UCSD-AML1 (cell line): ENCODE measurements around the gene CLCN4.
A peak's percentile ranks its signal among the peaks of the same experiment; 100 is the strongest.

Source experiments
- DNase-seq: peaks from one replicate; lab custom pipeline; 2025; ENCODE audit not compliant: unreplicated experiment; lab: John Stamatoyannopoulos, UW

CLCN4 gene

GRCh38 chrX:10166248-10166716 lies 9.5 kb downstream of the CLCN4 start:
- DNase-seq = no peak

DNA sequence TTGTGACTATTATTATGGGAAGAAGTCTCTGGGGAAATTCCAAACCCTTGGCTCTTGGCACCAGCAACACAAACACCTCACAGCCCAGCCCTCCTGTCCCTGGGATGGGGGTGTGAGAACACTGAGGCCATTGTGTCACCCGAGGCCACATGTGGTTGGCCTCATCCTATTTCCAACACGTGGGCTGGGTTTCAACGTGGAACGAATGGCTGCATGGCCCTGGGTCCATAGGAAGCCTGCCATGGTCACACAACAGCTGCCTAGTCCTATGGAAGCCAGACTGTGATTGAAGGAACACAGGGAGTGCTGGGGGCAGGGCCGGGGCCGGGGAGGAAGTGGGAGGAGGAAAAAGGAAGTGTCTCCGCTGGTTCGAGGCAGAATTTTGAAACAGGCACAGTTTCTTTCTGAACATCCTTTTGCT lies 10.0 kb downstream of the CLCN4 start:
- peak; percentile 53 for DNase-seq

DNA sequence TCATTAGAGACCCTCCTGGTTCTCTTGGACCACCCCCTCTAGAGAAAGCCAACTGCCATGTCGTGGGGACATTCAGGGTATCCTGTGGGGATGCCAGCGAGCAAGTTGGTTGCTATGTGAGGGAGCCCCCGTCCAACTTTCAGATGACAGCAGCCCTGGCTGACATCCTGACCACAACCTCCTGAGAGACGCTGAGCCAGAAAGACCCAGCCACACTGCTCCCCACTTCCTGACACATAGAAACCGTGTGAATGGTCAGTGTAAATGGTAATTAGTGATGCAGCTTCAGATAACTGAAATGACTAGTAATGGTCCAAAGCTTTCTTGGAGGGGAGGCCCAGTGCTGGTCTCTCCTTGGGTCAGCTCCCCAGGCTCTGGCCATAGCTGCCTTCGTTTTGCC lies 10.8 kb downstream of the CLCN4 start:
- peak; percentile 26 for DNase-seq

- DNase-seq = no peak
These were observed 11.5 kb downstream of the CLCN4 start for GRCh38 chrX:10168226-10168625.

- no peak for DNase-seq
These were observed 12.4 kb downstream of the CLCN4 start for GRCh38 chrX:10169175-10169574.

DNA sequence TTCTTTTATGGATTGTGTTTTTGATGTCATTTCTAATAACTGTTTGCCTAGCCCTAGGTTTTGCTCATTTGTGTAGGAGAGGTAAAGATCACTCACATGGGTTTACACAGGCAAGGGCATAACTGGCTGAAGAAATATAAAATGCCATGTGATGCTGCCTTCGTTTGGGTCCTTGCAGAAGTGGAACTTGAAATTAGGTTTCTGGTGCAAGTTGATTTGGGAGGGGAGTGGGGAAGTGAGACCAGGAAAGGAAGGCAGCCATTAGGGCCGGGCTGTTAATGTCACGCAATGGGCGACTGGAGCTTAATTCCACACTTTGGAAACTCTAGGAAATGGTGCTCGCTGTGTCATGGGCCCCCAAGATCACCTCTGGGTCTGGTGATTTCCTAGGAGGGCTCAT lies 14.5 kb downstream of the CLCN4 start:
- no peak for DNase-seq

DNA sequence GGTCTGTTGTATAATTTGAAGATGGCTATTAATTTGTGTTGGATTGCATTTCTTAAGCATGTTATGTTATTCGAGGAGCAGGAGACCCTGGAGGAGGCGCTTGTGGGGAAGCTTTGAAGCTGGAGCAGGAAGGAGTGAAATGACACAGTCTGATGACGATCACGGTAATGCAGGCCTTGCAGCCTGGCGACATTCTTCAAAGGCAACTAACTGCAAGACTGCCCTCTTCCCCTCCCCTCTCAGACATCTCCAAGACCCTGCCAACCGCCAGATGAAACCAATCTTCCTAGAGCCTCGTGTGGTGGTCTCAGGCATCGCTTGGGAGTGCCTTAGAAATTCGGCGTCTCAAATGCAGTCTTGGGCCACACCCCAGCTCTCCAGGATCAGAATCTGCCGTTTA lies 16.1 kb downstream of the CLCN4 start:
- DNase-seq = no peak

GRCh38 chrX:10173331-10173900 lies 16.6 kb downstream of the CLCN4 start:
- no peak for DNase-seq

GRCh38 chrX:10174051-10174450 lies 17.3 kb downstream of the CLCN4 start:
- DNase-seq = no peak

DNA sequence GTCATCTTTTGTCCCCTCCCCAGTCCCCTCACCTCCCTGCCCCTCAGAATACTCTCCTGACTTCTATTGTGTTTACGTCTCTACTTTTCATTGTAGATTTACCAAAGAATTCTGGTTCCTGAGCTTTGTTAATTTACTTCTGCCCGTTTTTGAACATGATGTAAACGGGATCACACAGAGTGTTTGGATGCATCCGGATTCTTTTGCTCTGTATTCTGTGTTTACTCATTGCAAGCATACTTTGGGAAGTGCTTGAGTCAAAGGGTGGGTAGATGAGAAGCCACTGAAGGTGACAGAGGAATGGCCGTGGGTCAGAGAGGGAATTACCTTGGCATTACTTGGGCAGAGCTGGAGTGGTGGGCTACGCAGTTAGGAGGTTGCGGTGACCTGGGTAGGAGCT lies 18.0 kb downstream of the CLCN4 start:
- DNase-seq = no peak

DNA sequence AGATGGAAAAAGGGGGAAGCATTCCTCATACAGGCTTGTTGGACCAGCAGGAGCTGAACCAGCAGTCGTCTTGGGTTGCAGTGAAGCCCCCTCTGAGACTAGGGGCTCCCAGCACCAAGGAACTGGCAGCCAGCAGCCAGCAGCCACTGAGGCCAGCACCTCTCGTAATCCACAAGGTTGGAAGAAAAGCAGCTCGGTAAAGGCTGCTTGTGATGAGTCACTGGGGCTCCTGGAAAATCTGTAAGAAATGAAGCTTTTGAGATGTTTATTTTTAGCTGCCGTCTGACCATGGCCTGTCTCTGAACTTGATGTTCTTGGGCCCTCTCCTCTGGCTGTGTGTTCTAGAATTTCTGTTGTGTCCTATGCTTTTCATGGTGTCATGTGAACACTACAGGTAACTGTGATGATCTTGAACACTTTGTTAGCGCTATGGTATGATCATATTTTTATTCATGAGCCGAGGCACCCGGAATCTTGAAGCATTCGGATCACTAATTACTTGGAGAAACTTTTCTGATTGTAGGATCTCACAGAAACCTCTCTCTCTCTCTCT lies 18.6 kb downstream of the CLCN4 start:
- DNase-seq = no peak

DNA sequence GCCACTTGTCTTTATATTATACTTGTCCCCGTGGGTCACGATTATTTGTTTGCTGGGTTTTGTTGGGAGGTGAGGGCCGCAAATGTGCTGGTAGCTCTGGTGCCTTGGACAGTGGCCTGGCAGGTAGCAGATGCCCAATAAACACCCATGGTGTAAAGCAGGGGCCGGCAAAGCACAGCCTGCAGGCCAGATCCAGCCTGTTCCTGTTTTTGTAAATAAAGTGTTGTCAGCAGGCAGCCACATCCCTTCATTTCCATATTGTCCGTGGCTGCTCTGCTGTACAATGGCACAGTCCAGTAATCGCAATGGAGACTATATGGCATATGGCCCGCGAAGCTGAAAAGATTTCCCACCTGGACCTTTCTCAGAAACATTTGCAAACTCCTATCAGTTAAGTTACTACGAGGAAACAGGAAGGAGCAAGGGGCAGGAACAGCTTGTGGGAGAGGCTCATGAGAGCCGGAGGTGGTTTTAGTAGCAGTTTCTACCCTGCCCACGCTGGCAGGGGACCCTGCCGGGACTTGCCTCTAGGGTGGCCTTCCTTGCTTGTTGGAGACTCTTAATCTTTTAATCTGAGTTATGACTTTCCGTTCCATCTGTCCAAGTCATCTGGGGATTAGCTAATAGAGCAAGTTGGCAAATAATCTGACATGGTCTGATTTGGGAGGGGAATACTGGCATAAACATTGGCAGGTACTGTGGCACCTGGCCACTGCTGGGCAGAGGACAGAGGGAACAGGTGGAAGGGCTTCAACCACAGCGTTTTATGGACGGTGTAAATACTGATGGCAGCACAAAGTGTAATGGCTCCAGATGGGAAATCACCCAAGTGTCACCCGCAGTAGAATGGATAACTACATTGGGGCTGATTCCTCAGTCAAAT lies 19.6 kb downstream of the CLCN4 start:
- DNase-seq = peak; percentile 26

GRCh38 chrX:10177004-10177396 lies 20.2 kb downstream of the CLCN4 start:
- no peak for DNase-seq

DNA sequence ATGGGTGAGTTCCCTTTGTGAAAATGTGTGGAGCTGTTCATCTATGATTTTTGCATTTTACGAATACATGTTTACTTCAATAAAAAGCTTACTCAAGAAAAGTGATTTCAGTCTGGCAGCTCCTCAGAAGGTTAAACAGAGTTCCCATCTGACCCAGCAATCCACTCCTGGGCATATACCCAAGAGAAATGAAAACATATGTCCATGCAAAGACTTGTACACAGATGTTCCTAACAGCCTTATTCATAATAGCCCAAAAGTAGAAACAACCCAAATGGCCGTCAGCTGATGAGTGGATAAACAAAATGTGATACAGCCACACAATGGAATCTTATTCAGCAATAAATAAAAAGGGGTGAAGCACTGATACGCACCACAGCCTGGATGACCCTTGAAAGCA lies 20.8 kb downstream of the CLCN4 start:
- no peak for DNase-seq

DNA sequence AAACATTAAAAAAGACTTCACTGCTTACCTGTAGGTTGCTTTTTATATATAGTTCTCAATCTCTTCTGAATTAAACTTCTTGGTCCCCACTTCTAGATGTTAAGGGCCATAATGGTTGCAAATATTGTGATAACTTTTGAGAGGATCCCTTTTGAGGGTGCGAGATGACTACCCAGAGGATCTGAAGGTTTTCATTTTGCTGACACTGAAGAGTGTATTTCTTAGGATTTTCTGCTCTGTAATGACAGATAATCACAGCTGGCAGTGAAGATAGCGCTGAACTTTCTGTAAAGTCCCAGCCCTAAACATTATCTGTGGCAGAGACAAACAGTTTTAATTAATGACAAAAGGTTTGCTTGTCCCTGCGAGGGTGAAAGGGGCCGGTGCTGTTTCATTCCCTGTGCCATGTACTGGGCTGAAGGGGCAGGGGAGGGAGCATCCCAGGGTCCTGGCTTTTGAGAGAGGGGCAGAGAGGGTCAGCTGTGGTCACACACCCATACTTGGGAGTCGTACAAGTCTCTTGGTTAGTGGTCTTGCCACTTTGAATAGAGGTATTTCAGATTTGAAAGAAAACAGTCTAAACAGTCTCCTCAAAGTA lies 22.2 kb downstream of the CLCN4 start:
- no peak for DNase-seq

DNA sequence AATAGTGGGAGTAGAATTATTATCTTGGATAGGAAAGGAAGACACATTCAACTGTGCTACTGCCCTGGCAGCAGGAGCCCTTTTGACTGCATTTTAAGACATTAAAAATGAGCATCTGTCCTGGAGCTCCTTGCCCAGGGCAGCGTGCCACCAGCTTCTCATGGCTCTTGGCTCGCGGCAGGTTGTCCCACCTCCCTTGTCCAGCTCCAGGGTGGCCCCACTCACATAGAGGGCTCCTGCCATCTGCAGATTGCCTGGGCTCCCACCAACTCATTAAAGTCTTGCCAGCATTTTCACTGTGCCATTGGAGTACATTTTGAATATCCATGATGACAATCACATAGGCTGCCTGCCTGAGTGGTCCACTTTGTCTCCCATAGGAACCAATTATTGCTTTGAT lies 27.0 kb downstream of the CLCN4 start:
- DNase-seq = no peak

- DNase-seq = no peak
These were observed 27.6 kb downstream of the CLCN4 start for GRCh38 chrX:10184411-10184810.

GRCh38 chrX:10186355-10186754 lies 29.6 kb downstream of the CLCN4 start:
- DNase-seq = no peak

DNA sequence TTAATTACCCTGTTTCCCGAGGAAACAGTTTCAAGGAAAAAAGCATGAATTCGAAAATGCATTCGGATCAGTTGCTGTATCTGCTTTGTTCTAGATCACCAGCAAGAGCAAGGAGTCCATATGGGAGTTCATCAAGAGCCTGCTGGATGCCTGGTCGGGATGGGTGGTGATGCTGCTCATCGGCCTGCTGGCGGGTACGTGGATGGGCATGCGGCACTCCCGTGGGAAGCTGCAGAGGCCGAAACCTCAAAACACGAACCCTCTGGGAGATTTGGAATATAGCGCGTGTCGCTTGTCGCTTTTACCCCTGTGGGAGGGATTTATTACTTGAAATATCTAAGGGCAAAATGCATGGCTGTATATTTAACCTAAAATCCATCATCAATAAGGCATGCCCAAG lies 30.6 kb downstream of the CLCN4 start:
- DNase-seq = no peak

GRCh38 chrX:10189317-10190268 lies 32.8 kb downstream of the CLCN4 start:
- DNase-seq = peak; percentile 64

DNA sequence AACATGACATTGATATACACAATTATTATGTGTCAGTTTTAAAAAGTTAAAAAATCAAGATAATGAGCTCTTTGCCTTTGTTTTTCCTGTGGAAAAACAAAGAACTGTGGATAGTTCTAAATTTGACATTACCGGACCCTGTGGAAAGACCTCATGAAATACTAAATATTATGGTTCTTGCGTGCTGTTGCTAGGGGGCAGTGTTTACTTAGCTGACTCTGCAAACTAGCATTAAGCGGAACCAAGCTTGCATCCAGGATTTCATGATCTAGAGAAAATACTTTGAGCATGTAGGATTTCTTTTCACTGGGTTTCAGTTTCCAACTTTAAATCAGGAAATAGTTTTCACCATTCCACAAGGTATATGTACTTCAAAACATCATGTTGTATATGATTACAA lies 33.6 kb downstream of the CLCN4 start:
- no peak for DNase-seq
